GM23338 (cell line): ENCODE measurements around the gene IFNLR1. TPM values are rescaled to one million over a fixed set of nuclear protein-coding genes. Genes with fewer than 3 reads are reported as not detected.

Experiments
- ATAC-seq: fragments of 200-7000 bp; cut with Tn5 transposase; 3 replicates; pipeline ENCODE4 v1.9.1; 2020
- DNase-seq: peaks from one replicate; pipeline ENCODE4 v3.0.0-alpha.2; 2015; ENCODE audit warnings: low spot score
- H2AFZ ChIP-seq: fragments of 200-600 bp; sonication (generic); 2 replicates; pipeline ENCODE4 v1.8.0; 2016; ENCODE audit warnings: antibody characterized with exemption, mild to moderate bottlenecking, moderate library complexity
- H3F3A ChIP-seq: fragments of 200-600 bp; sonication (generic); replicated peaks from 2 replicates; pipeline ENCODE4 v1.8.0; 2017; ENCODE audit warnings: antibody characterized with exemption, mixed run types, low read depth
- H3K27ac ChIP-seq: fragments of 200-600 bp; sonication (generic); 2 replicates; pipeline ENCODE4 v1.6.1; 2016; ENCODE audit warnings: low read depth
- H3K27me3 ChIP-seq: fragments of 200-600 bp; sonication (generic); 2 replicates; pipeline ENCODE4 v1.8.0; 2016; ENCODE audit warnings: mild to moderate bottlenecking, mixed run types, moderate library complexity; ENCODE audit not compliant: insufficient read depth
- H3K36me3 ChIP-seq: fragments of 200-600 bp; sonication (generic); 2 replicates; pipeline ENCODE4 v1.8.0; 2016; ENCODE audit warnings: mild to moderate bottlenecking; ENCODE audit not compliant: insufficient read depth
- H3K4me1 ChIP-seq: fragments of 200-600 bp; sonication (generic); 2 replicates; pipeline ENCODE4 v1.8.0; 2016; ENCODE audit warnings: mild to moderate bottlenecking, moderate library complexity; ENCODE audit not compliant: insufficient read depth
- H3K4me2 ChIP-seq: fragments of 200-600 bp; sonication (generic); 2 replicates; pipeline ENCODE4 v1.7.1; 2017; ENCODE audit warnings: mixed run types
- H3K4me3 ChIP-seq: fragments of 200-600 bp; sonication (generic); 2 replicates; pipeline ENCODE4 v1.6.1; 2016; ENCODE audit warnings: mixed run types
- H3K79me2 ChIP-seq: fragments of 200-600 bp; sonication (generic); replicated peaks from 2 replicates; pipeline ENCODE4 v1.8.0; 2017; ENCODE audit warnings: mild to moderate bottlenecking; ENCODE audit not compliant: insufficient read depth
- H3K9me2 ChIP-seq: fragments of 200-600 bp; sonication (generic); 2 replicates; pipeline ENCODE4 v1.8.0; 2017; ENCODE audit not compliant: insufficient read depth
- H4K20me1 ChIP-seq: fragments of 200-600 bp; sonication (generic); replicated peaks from 2 replicates; pipeline ENCODE4 v1.8.0; 2017; ENCODE audit warnings: mild to moderate bottlenecking; ENCODE audit not compliant: insufficient read depth
- H3K27ac Mint-ChIP-seq: 2 replicates; pipeline ENCODE4 v1.8.0; 2020; ENCODE audit warnings: inconsistent platforms, mild to moderate bottlenecking, moderate library complexity, mixed read lengths
- H3K27me3 Mint-ChIP-seq: 3 replicates; pipeline ENCODE4 v1.8.0; 2022; ENCODE audit warnings: low read depth, mild to moderate bottlenecking, moderate library complexity, mixed read lengths, inconsistent platforms; ENCODE audit not compliant: insufficient read depth, poor library complexity
- H3K36me3 Mint-ChIP-seq: 3 replicates; pipeline ENCODE4 v1.8.0; 2021; ENCODE audit warnings: low read depth, mild to moderate bottlenecking, inconsistent platforms, moderate library complexity, mixed read lengths
- H3K4me1 Mint-ChIP-seq: 3 replicates; pipeline ENCODE4 v1.8.0; 2020; ENCODE audit warnings: mild to moderate bottlenecking, inconsistent platforms, mixed read lengths
- H3K4me3 Mint-ChIP-seq: 3 replicates; pipeline ENCODE4 v1.8.0; 2021; ENCODE audit warnings: moderate library complexity, mild to moderate bottlenecking, inconsistent platforms, mixed read lengths
- H3K9me3 Mint-ChIP-seq: 3 replicates; pipeline ENCODE4 v1.8.0; 2020; ENCODE audit warnings: moderate library complexity, mild to moderate bottlenecking, inconsistent platforms, mixed read lengths
- CREB1 ChIP-seq: fragments of 250-450 bp; sonication (Bioruptor Pico); IDR thresholded peaks from 2 replicates; pipeline ENCODE4 v1.5.0; 2020; ENCODE audit warnings: low read depth, mild to moderate bottlenecking, moderate library complexity
- EZH2phosphoT487 ChIP-seq: fragments of 200-600 bp; sonication (generic); IDR thresholded peaks from one replicate; pipeline ENCODE4 v1.8.1; 2018; ENCODE audit warnings: antibody characterized with exemption; ENCODE audit not compliant: unreplicated experiment
- ZNF114 ChIP-seq: fragments of 250-450 bp; sonication (Bioruptor Pico); IDR thresholded peaks from 2 replicates; pipeline ENCODE4 v1.5.0; 2020; ENCODE audit warnings: mild to moderate bottlenecking, moderate library complexity
- ZNF462 ChIP-seq: fragments of 250-450 bp; sonication (Bioruptor Pico); IDR thresholded peaks from 2 replicates; pipeline ENCODE4 v1.5.0; 2020; ENCODE audit warnings: mild to moderate bottlenecking, moderate library complexity
- polyA plus RNA-seq: library from polyadenylated mRNA; unstranded; fragments of >200 nt; fragmentation: Nextera tagmentation; extraction: Ambion mirVana; gene quantifications from 2 replicates; pipeline ENCODE4 v1.2.1, GENCODE V29; 2016
- total RNA-seq: library from RNA; depleted of rRNA; stranded (reverse); fragments of >200 nt; shearing (Covaris generic); gene quantifications from 2 replicates; pipeline ENCODE4 v1.2.3, GENCODE V29; 2014

The IFNLR1 gene
- total and polyA plus RNA-seq, 2 experiments from 2014 or later: 4.2 to 6.2 TPM

DNA sequence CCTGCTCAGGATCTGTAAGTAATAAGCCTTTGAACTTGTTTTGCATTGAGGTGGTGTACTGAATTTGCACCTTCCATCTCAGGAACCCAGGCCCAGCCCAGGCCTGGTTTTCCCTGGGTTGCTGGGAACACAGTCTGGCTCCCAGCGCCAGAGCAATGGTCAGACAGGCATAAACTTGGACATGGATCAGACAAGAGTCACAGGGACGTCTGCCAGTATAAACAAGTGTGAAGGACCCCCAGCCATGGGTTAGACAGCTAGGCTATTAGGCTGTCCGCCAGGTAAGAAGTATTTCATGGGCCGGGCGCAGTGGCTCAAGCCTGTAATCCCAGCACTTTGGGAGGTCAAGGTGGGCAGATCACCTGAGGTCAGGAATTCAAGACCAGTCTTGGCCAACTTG is 5.5 kb downstream of the IFNLR1 start:
- H3K9me2 ChIP-seq: no peaks in the 10 kb centered on the region
- H3K4me3 ChIP-seq: no peak overlapping the region
- no peak overlapping the region for H3K4me2 ChIP-seq
- Mint-ChIP-seq H3K9me3 (no peaks in the 10 kb centered on the region), H3K27me3 (peaks cover 5% of the 10 kb centered on the region), H3K27ac (no peak overlapping the region), H3K36me3 (no peaks in the 10 kb centered on the region; the same call in 2 of the 3 replicates), H3K4me3 (no peak overlapping the region), H3K4me1 (peaks cover 4% of the 10 kb centered on the region)
- H3K27ac ChIP-seq: no peak overlapping the region
- no peaks in the 10 kb centered on the region for H3K27me3 ChIP-seq
- no peaks in the 10 kb centered on the region for H3F3A ChIP-seq
- no peak for ATAC-seq
- H4K20me1 ChIP-seq: no peaks in the 10 kb centered on the region; the same call in 1 of the 2 replicates
- H3K4me1 ChIP-seq: peaks cover 5% of the 10 kb centered on the region; the same call in 1 of the 2 replicates
- 0 out of 2 replicates have a peak, but pooled peaks cover 4% of the 10 kb centered on the region for H3K36me3 ChIP-seq
- no peak overlapping the region for H2AFZ ChIP-seq
- TF ChIP-seq ZNF462 (CRISPR knock-in tag): no peak
- TF ChIP-seq EZH2phosphoT487: no peak
- H3K79me2 ChIP-seq: peaks cover 17% of the 10 kb centered on the region; the same call in 1 of the 2 replicates
- no peak for DNase-seq

- H3K4me3 ChIP-seq: no peak overlapping the region
- Mint-ChIP-seq H3K36me3 (peaks cover 5% of the 10 kb centered on the region; the same call in 1 of the 3 replicates), H3K4me3 (no peak overlapping the region), H3K9me3 (no peaks in the 10 kb centered on the region), H3K27ac (no peak overlapping the region), H3K4me1 (peaks cover 6% of the 10 kb centered on the region), H3K27me3 (peaks cover 2% of the 10 kb centered on the region)
- H3K27me3 ChIP-seq: no peaks in the 10 kb centered on the region
- H3K79me2 ChIP-seq: peaks cover 18% of the 10 kb centered on the region; the same call in 1 of the 2 replicates
- no peak for ATAC-seq
- H3K4me1 ChIP-seq: peaks cover 4% of the 10 kb centered on the region; the same call in 1 of the 2 replicates
- H4K20me1 ChIP-seq: no peaks in the 10 kb centered on the region; the same call in 1 of the 2 replicates
- H3K27ac ChIP-seq: no peak overlapping the region
- 0 out of 2 replicates have a peak, but pooled peaks cover 4% of the 10 kb centered on the region for H3K36me3 ChIP-seq
- H3K4me2 ChIP-seq: no peak overlapping the region
- no peak overlapping the region for H2AFZ ChIP-seq
- H3F3A ChIP-seq: no peaks in the 10 kb centered on the region
- no peak for DNase-seq
- TF ChIP-seq CREB1 (no peak), ZNF462 (CRISPR knock-in tag) (no peak), ZNF114 (CRISPR knock-in tag) (no peak)
- no peaks in the 10 kb centered on the region for H3K9me2 ChIP-seq
Measured at GRCh38 chr1:24180676-24181075, 6.4 kb downstream of the IFNLR1 start.
